HL-60/S4 treated with retinoic acid at 250 ng/mL for 4 days and 3 days (cell line): ENCODE data around the gene CALU.

ENCODE experiments used
- in situ Hi-C: fragments of 300-500 bp; cut with MboI; formaldehyde crosslinking; loops from 2 replicates; pipeline ENCODE4 v1.7.0; 2022; ENCODE audit warnings: low sequenced_read_pairs

CALU gene

DNA sequence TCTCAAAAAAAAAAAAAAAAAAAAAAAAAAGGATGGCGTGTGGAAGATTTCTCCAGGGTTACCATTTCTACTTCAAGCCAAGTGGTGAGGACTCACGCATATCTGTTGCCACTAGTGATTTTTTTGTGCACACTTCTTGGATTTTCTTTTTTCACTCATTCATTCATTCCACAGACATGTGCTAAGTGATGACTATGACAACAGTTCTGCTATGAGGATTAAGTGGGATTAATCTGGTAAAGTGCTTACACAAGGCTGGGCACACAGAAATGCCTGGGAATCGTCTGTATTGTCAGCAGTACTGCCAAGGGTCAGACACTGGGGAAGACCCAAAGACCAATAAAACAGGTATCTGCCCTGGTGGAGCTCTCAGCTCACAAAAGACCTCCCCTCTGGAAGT lies 42.7 kb downstream of the CALU start:
- in situ Hi-C loops, result no loop called here

- in situ Hi-C loops, result no loop called here
Measured at GRCh38 chr7:128783143-128783861, 44.1 kb downstream of the CALU start.

- in situ Hi-C loops, result no loop called here
Measured at GRCh38 chr7:128785738-128786137, 46.6 kb downstream of the CALU start.

DNA sequence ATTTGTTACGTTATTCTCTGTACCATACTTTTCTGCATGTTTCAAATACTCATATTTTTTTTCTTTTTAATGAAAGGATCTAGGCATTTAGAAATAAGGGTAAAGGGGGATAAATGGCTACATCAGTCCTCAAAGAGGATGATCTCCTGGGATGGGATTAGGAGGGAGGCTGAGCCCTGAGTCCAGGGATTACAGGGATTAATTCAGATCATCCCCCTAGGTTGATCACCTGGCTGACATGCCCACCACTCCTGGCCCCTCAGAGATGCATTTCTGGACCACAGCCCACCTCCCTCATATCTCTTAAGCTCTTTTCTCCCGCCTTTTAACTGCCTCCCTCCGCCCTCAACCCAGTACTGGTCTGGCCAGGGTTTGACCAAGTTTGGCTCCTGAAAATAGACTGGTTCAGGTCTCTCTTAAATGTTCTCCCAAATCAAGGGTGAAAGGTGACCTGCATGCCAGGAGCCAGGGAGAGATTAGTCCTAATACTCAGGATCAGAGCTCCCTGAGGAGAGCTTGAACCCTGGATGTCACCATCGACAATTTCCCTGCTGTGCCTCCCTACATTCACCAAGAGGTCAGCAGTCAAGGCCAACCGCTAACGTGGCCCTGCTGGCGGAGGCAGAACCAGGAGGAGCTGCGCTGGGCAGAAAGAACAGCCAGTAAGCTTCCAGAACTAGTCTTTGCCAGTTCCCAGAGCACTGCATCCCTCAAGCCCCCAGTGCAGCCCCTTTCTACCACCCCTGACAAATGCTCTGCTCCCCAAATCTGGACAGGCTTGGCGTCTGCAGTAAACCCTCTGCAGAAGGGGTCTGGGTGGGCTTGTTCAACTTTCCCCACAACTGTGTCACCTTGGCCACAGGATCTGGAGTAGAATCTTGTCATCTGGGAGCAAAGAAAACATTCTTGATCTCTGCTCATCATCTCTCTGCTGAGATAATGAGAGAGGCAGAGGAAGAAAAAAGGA lies 49.6 kb downstream of the CALU start:
- in situ Hi-C loops, result no loop called here

- in situ Hi-C loops, result no loop called here
Measured at GRCh38 chr7:128790315-128791041, 51.3 kb downstream of the CALU start.

DNA sequence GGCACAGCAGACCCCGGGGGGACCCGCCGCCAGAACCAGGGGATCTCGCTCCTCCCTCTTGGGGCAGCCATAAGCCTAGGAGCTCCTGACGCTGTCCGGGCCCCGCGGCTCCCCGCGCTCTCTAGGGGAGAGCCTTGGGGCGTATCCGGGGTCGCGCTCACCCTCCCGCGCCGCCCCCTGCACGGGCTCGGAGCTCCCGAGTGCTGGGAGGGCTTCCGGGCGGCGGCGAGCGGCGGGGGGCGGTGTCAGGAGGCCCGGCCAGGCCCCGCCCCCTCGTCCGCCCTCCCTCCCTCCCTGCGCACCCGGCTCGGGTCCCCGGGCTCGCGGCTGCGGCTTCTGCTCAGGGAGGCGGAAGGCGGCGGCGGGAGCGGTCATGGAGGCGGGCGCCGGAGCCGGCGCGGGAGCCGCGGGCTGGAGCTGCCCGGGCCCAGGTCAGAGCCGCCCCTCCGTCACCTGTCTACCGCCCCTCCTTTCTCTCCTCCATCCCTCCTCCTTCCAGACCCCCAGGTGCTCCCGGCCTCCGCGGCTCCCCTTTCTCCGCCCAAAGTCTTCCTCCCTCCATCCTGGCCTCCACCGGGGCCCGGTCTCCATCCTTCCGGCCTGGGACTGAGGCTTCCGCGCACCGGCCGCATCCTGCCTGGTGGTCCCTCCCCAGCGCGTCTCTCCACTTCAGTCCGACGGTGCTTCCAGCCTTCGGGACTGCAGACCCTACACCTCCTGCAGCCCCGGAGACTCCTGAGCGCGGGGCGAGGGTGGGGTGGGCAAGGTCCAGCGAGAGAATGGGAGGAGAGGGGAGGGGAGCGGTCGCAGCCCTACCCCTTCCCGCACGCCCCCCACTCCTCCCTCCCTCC lies 52.2 kb downstream of the CALU start, which contains the start of gene CCDC136:
TSS of gene CCDC136 (plus strand) at position 848 of the 851 bp plus-strand sequence. CDS start 444 bp downstream, outside the sequence.
- in situ Hi-C loops, result no loop called here

GRCh38 chr7:128791972-128792327 lies 52.8 kb downstream of the CALU start:
- in situ Hi-C loops, result no loop called here

DNA sequence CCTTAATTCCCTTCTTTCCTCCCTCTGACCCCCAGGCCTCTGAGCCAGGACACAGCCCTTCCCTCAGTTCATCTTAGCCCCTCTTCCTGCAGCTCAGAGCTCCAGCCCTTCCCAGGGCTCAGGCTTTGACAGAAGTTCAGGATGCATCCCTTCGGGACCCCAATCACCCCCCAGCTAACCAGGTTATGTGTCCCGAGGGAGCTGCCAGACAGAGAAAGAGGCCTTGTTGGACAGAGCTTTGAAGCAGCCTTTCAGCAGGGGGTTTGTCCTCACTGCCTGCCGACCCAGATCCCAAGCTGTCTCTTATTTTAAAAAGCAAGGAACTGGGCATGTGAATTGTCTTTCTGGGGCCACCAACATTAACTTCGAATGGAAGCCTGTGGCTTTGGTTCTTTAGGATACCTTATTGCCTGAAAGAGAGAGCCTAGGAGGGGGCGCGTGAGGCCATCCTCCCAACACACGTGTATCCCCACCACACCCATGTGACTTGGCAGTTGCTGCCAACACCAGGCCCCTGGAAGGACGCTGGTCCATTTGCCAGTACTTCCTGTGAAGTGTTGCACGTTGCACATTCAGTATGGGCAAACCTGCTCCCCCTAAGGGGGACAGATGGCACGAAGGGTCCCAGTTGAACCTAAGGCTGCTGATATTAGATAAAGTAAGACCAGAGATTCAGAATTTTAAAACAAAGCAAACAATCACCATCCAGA lies 53.5 kb downstream of the CALU start:
- in situ Hi-C loops, result no loop called here

- in situ Hi-C loops, result no loop called here
Measured at GRCh38 chr7:128793181-128793547, 54.0 kb downstream of the CALU start.

DNA sequence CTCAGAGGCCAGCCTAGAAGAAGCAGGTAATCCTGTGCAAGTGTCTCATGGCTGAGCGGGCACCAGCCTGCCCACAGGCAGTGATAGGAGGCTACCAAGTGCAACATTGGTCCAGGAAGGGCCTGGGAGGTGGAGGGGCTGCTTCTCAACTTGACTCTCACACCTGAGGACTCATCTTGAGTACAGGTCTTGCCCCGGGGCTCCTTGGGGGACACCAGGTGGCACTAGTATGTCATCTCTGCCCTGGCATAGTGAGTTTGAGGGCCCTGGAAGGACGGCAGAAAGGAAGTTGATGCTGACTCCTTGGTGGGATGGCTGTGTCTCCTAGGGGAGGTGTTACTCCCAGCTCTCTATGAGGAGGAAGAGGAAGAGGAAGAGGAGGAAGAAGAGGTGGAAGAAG lies 54.9 kb downstream of the CALU start:
- in situ Hi-C loops, result no loop called here

- in situ Hi-C loops, result no loop called here
Measured at GRCh38 chr7:128794436-128794835, 55.3 kb downstream of the CALU start.

GRCh38 chr7:128795129-128795528 lies 56.0 kb downstream of the CALU start:
- in situ Hi-C loops, result no loop called here

DNA sequence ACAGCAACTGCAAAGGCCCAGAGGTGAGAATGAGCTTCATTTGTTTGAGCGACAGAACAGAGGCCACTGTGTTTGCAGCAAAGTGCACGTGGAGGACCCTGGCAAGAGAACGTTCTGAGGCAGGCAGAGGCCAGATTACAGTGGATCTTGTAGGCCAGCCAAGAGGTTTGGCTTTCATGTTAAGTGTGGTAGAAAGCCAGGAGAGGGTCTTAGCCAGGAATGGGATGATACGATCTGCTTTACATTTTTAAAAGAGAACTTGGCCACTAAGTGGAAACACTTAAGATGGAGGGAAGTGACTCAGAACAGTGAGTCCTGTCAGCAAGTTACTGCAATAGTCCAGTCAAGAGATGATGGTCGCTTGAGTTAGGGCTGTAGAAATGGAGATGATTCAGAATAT lies 57.2 kb downstream of the CALU start:
- in situ Hi-C loops, result no loop called here

- in situ Hi-C loops, result no loop called here
Measured at GRCh38 chr7:128799451-128799850, 60.3 kb downstream of the CALU start.

DNA sequence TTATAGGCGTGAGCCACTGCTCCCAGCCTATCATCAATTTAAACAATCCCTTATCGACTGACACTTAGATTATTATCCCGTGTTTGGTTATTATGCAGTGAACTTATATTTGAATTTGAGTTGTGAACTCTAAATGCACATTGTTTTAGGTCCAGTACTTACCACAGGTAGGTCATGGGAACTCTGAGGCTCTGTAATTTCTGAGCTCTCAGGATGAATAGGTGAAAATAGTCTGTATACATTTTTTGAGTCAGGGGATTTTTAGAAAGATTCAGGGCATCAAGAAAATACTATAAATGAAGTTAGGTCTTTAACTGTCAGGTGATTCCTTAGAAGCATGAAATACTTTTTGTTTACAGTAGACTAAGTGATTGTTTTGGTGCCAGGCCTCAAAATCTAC lies 61.4 kb downstream of the CALU start:
- in situ Hi-C loops, result no loop called here

DNA sequence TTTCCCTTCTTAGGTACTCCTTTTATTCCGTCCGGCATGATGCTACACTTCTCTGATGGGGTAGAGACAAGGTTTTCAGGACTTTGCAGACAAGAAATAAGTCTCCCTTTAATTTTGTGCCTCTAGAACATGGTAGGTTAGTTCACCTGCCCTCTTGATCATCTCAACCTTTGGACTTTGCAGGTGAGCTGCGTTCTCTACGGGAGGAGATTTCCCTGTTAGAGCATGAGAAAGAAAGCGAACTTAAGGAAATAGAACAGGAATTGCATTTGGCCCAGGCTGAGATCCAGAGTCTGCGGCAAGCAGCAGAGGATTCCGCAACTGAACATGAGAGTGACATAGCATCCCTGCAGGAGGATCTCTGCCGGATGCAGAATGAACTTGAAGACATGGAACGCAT lies 61.8 kb downstream of the CALU start:
- in situ Hi-C loops, result no loop called here

DNA sequence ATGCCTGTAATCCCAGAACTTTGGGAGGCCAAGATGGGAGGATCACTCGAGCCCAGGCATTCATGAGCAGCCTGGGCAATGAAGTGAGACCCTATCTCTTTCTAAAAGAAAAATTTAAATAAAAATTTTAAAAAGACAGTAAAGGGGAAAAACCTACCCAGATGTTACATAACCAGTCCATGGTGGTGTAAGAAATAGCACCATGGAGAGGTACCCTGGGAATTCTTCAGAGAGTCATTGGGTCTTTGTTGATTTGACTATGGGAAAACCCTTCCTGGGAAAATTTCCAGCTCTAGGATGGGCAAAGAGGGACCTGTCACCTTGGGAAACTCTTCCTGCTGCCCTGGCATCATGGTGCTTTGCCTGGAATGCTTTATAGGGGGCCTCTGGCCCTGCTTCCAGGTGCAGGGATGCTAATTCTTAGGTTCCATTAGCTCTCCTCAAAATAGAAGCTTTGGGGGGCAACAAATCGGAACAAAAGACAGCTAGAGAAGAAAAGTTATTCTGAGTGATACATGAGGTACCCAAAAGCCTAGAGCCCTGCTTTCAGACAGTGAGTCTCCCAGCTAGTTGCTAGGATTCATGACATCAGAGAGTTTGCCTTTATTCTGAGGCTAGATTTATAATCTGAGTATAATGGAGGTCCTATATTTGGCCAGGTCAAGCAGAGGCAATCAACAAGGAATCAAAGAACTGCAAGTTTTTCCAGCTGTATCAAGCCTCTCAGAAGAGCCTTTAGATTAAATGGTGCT lies 62.7 kb downstream of the CALU start:
- in situ Hi-C loops, result no loop called here

DNA sequence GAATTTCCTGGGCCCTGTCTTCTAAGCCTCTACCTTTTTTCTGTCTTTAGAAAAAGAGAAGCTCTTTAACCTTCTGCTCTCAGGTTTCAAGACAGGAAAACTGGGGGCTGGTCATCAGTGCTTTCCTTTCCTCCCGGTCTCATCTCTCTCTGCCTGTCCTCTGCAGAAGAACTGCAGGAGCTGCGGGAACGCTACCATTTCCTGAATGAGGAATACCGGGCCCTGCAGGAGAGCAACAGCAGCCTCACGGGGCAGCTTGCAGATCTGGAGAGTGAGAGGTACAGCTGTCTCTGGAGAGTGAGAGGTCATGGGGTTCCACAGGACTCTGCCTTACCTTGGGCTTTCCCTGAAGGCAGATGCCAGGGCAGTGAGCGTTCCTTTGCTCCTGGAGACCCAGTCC lies 65.3 kb downstream of the CALU start:
- in situ Hi-C loops, result no loop called here

- in situ Hi-C loops, result no loop called here
Measured at GRCh38 chr7:128805225-128805624, 66.1 kb downstream of the CALU start.
